Activated effector memory CD4-positive, alpha-beta T cell treated with Interleukin-2 at 50 U/mL for 16 hours (primary cell): ENCODE measurements around the gene THSD4.
"Not testable (repeated sequence)": the region's sequence is repeated elsewhere in the genome, so short reads cannot be mapped to it uniquely, and the experiment has no call there.

Experiments used
- DNase-seq: peaks from one replicate; pipeline ENCODE4 v3.0.0-alpha.2; 2020

THSD4 gene

DNA sequence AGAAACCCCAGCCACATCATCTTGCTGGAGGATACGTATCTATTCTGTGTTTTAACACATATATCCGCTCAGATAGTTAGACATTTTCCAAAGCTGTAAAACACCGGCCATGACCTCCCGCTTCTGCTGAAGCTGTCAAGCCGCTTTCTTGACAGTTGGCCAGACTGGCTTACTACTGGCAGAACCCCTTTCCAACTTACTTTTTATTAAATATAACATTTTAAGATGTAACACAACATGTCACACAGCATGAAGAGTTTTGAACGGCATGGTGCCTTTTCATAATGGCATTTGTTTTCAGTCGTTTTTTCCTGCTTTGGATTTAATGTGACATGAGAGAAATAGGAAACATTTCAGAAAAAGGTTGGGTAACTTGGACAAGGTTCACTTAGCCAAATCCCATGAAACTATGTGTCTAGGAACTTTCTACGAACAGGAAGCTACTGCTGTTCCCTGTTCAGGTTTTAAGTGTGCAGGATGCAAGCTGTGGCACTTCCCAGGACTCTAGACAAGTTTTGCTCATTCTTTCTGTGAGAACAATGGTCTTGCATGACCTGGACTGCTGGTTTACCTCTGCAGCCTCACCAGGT is 281.4 kb downstream of the THSD4 start:
- no peak for DNase-seq

DNA sequence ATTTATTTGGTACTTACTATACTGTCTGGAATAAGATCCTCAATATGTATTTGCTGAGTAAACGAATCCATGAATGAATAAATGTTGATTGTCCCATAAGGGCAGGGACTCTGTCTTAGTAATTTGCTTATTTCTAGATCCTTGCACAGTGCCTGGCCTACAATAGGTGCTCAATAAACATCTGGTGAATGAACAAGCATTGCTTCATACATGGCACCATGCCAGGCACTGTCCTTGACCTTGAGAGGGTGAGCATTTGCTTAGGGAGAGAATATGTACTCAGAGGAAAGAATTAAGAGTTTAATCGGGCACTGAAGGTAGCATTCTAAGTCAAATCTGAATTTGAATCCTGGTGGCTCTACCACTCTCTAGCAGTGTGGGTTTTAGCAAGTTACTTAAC is 282.1 kb downstream of the THSD4 start:
- no peak for DNase-seq

DNA sequence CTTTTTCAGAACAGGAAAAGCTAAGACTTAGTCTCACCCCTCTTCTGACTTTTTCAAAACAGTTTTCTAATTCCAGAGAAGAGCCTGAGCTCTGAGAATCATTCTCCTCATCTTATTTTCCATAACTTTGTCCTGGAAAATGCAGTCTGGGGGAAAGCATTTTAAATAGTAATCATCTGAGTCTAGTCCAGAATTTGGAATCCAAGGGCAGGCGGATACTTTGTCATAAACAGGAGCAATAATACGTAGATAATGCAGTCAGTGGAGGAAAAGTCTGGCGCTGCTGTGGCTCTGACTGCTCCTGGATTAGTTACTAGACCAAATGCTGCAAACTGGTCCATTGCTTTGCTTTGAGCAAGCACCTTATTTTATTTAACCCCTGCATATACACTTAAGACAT is 285.0 kb downstream of the THSD4 start:
- DNase-seq, result no peak

DNA sequence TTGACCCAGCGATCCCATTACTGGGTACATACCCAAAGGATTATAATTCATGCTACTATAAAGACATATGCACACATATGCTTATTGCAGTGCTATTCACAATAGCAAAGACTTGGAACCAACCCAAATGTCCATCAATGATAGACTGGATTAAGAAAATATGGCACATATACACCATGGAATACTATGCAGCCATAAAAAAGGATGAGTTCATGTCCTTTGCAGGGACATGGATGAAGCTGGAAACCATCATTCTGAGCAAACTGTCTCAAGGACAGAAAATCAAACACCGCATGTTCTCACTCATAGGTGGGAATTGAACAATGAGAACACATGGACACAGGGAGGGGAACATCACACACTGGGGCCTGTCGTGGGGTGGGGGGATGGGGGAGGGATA is 286.5 kb downstream of the THSD4 start:
- not testable (repeated sequence) for DNase-seq

DNA sequence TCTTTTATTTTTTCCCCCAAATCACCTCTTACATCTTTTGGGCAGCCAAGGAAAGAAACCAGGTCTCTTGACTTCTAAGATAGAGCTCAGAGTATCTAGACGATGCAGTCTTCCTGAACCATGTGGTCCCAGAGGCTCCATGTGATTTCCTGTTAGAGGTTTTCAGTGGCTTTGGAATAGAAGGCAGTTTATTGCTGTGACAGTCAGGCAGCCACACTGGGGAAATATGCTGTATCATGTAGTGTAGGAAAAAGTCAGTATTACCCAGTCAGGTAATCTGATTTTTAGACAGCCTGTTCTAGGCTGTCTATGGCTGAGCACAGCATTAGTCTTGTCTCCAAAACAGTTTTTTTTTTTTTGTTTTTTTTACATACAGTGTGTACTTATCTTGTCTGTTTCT is 294.3 kb downstream of the THSD4 start:
- no peak for DNase-seq

DNA sequence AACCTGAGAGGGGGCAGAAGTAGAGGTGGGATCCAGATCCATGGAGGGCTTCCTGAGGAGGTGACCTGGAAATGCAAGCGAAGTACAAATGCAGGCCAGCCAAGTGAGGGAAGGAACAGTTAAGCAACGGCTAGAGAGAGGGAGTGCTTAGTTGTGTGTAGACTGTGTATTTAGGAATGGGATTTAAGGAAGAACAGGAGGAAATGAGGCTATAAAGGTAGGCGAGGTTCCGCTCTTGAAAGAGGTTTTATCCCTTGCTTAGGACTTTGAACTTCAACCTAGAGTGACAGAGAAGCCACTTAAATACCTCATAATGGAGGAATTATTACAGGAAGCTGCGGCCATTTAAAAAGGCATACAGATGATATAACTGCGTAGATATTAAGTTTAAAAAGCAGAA is 295.1 kb downstream of the THSD4 start:
- no peak for DNase-seq

DNA sequence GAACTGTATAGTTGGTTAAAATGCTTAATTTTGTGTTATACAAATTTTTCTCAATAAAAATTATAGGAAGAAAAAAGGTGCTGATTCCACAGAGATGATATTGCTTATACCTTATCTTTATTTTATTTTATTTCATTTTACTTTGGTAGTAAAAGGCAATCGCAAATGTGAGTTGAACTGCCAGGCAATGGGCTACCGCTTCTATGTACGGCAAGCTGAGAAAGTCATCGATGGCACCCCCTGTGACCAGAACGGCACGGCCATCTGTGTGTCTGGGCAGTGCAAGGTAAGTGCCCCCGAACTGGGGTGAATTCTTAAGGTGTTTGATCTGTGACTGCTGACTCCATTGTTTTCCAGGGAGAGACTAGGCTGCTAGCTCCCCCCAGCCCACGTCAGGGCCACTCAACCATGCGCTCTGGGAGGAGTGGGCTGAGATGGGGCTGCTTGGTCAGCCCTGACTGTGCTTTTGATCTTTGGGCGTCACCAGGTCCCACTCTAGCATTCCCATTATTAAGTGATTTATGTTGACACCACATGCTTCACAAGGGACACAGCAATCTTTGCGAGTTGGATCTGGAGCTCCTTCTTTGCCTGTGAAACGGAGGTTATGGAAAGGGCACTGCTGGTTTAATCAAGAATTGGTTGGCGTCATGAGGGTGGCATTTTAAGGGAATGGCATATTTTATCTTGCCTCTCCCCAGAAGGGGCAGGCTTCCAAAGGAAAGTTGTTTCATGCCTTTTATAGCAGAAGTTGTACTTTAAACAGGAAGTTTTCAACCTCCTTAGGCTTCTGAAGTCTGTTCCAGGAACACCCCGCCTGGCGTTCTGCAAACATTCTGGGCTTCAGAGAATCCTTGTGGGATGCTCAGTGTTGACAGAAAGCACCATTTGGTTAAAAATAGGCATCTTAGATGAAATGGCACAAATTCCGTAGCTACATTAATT is 296.5 kb downstream of the THSD4 start:
- no peak for DNase-seq

DNA sequence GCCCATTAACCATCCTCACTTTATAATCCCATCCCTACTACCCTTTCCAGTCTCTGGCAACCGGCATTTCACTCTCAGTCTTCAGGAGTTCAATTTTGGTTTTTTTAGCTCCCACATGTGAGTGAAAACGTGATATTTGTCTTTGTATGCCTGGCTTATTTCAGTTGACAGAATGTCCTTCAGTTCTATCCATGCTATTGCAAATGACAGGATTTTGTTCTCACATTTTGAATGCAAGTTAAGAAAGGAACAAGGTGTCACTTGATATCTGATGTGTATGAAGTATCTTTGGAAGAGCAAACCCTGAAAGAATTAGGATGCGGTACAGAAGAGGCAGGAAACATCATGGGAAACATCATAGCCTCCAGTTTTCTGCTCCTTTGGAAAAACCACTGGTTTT is 298.1 kb downstream of the THSD4 start:
- DNase-seq, result no peak

DNA sequence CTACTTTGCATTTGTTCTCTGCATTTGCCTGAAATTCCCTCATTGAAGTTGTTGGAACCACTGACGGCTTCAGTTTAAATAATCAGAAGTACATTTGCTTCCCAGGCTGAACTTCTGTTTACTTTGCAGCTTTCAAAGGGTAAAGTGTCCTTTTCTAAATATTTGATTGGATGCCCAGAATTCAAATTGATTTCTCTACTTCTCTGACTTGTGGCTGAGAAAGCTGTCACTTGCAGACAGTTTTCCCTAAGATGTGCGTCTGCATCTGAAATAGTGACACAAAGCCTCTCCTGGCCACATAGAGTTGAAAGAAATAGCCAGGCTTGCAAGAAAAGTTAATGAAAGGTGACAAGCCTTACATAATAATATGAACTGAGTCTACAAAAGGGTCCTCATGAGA is 299.6 kb downstream of the THSD4 start:
- DNase-seq, result no peak

DNA sequence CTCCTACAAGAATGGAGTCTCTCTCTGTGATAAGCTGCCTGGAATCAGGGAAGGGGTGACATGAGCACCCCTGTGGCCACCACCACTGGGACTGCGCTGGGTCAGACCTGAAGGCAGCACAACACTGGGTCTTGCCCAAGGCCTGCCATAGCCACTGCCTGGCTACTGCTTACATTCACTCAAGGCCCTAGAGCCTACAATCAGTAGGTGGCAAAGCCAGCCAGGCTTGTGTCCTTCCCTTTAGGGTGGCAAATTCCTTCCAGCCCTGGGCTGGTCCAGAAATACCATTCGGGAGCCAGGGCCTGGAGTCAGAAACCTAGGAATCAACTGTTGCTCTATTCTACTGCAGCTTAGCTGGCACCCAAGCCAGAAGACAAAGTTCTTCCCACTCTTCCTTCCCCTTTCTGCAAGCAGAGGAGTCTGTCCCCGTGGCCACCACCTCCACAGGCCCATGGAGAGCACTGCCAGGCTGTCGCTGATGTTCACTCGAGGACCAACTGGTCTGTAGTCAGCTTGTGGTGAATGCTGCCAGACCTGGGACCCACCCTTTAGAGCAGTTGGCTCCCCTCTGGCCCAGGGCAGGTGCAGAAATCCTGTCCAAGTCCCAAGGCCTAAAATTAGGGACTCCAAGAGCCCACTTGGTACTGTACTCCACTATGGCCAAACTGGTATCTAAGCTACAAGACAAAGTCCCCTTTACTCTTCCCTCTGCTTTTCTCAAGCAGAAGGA is 307.4 kb downstream of the THSD4 start:
- no peak for DNase-seq

DNA sequence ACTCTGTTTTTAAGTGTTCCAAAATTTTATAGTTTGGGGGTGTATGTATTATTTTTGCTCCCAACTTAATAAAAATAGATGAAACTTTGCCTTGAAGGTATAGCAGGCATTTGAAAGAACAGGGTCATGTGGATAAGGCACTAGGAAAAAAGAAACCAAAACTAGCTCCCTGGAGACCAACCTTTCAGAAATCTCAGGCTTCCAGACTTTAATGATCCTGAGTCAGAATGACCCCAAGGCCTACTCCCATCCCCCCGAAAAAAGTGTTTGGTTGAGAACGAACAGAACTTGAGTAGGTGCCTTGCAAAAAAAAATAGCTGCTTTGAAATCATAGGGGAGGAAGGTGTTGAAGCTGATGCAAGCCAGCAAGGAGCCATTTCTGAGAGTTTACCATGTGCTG is 309.5 kb downstream of the THSD4 start:
- DNase-seq, result no peak

DNA sequence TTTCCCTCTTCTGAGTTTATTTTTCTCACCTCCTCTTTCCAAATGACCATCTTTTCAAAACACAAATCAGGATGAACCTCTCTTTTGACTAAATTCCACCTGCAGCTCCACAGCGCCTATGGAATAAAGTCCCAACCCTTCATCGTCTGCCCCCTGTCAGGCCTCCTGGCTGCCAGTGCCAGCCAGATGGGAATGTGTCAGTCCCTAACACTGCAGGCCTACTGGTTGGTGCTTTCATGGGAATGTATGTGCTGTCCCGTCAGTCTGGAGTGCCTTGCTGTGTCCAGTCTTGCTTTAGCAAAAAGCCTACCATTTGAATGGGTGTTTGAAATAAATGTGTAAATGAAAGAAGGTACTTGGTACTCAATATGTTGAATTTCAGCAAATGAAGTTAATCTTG is 310.1 kb downstream of the THSD4 start:
- no peak for DNase-seq

DNA sequence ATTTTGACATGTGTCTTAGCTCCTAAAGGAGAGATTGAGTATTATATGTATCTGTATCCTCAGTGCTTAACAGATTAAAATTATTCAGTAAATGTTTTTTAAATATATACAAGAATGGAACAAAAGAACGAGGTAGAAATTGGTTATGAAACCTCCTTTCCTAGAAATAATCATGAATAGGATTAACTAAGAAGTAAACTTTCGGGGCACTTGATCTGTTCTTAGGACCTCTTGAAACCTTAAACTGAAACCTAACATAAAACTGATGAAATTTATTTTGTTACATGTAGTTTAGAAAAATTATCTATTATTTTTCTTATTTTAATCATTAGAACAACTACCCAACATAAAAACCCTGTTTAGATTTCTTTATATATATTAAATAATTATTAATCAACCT is 311.5 kb downstream of the THSD4 start:
- DNase-seq, result no peak

DNA sequence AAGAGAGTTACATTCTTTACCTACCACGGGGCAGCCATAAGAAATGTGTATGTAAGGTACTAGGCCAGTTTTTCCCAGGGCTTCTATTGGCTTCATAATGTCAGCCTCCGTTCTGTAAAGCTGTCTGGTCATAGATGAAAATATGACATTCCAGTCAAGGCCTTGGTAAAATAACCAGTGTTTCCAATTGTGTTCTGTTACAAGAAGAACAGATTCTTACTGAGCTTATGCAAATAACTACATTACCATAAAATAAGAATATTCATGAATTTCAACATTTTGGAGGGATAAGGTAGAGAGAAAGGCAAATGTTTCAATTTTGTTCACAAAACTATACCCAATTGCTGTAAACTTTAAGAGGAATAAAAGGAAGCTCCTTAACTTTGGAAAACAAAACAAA is 315.5 kb downstream of the THSD4 start:
- DNase-seq, result no peak

DNA sequence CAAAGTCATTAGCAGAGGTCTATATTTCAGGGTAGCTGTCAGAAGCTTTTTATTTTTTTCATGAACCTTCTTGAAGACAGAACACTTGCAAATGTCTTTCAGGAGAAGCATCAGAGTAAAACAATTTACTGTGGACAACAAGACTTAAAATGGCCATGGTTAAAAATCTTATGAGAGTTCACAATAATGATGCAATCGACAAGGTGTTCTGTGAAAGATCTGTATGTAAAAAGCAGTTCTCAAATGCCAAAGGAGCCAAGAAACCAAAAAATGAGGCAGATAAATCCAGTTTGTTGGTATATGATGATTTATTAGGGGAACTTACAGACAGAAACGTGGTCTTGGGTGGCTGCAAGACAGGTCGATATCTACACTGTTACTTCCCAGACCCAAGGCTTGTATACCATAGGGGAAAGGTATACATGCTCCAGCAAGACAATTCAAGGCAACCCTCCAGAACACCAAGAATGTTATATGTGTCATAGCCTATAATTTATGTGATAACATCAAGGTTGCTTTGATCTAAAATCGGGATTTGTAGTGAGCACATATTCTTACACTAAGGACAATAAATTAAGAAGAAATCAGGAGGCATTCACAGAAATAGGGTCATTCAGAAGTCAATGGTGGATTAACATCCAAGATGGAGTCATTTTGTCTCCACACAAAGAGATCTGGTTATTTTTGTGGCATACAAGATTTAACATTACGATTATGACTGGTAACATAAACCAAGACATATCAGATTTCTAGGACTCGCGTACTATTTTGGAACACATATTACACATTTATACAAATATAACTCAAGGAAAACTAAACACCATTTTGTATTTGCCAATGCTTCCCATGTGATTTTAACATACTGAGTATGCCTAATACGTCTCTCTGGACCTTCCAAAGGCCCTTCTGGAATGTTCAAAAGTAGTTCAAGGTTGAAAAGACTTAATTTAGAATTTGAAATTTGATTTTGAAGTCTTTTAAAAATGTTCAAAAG is 316.4 kb downstream of the THSD4 start:
- no peak for DNase-seq

DNA sequence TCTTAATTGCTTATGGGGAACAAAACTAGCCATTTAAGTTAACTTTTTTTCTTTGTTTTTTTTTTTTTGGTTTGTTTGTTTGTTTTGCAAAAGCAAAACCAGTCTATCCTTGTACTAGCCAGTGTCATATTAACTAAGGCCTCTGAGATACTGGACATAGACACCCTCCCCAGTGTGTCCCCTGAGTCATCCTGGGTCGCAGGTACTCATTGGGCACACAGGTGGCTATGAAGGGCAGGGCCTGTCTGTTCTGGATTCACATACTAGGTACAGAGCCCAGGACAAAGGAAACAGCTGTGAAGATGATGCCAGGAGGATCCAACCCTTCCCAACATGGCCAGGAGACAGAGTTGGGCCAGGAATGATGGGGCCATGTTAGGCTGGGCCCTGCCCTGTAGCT is 318.1 kb downstream of the THSD4 start:
- no peak for DNase-seq

DNA sequence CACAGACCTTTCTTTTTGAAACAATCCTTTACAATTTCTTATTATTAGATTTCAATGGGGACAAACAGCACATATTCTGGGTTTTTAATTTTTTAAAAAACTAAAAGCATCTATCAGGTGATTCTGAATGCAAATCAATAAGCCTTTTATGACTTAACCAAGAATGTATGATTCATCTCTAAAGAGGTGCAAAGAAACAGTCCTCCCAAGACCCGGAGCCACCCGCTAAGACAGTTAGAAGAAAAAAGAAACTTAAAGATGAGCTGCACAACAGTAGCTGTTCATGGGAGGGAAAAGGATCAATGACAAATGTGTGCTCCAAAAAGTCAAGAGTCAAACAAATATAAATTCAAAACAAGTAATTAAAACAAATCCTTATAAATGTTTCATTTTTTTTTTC is 319.5 kb downstream of the THSD4 start:
- DNase-seq, result no peak

DNA sequence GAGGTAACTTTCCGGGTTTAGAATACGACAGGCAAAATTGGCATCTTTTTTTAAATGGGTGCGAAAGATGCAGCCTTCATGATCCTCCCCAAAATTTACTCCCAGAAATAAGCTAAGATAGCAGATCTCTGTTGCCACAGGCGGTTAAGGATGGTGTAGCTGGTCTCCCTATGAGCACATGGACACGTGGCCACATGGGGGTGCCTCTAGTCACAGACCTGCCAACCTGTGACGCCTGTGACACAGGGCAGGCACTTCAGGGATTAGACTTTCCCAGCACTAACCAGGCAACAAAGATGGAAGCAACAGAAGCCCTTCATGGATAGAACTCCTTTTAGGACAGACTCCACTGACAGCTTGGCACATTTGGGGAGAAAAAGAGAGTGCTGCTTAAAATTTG is 320.3 kb downstream of the THSD4 start:
- no peak for DNase-seq

DNA sequence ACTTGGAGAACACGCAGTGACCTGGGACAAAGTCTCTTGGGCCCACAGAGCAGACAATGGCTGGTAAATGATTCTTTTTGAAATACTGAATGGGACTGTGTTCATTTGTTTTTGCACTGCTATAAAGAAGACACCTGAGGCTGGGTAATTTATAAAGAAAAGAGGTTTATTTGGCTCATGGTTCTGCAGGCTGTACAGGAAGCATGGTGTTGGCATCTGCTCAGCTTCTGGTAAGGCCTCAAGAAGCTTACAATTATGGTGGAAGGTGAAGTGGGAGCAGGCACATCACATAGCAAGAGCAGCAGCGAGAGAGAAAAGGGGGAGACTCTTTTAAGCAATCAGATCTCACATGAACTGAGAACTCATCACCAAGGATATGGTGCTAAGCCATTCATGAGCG is 321.6 kb downstream of the THSD4 start:
- DNase-seq, result no peak

DNA sequence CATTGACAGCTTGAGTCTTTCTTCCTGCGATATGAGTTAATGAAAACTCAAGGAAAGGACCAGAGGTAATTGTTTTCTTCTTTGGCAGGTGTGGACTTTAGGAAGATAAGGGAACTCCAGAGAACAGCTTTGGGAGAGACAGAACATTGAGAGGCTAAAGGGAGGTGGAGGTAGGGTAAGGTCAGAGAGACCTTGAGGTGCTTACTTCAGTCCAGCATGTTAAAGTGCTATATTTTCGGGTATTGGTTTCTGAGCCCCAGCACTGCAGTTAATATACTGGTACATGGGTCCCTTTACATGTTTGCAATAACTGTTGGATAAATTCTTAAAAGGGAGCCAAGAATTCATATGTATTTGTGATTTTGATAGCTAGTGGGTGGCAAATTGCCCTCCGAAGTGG is 322.1 kb downstream of the THSD4 start:
- no peak for DNase-seq

DNA sequence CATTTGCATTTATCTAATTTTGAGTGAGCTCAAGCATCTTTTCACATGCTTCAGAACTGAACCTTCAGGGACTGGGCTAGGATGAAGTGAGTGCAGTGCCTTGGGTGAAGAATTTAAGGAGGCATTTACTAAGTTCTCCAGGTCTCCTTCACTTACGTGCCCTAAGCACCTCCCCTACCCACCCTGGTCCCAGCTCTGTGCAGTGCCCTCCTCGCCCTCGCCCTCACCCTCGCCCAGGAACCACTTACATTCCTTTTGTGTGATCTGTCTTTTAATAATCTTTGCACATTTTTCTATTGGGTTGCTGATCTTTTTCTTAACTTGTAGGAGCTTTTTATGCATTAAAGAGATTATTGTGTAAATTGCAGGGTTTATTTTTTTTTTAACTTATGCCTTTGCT is 322.6 kb downstream of the THSD4 start:
- no peak for DNase-seq

DNA sequence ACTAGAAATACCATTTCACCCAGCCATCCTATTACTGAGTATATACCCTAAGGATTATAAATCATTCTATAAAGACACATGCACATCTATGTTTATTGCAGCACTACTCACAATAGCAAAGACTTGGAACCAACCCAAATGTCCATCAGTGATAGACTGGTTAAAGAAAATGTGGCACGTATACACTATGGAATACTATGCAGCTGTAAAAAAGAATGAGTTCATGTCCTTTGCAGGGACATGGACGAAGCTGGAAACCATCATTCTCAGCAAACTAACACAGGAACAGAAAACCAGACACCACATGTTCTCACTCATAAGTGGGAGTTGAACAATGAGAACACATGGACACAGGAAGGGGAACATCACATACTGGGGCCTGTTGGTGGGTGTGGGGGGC is 324.2 kb downstream of the THSD4 start:
- DNase-seq, result not testable (repeated sequence)
